Measurements from ENCODE around the gene CHST11. TPM values are rescaled to one million over a fixed set of nuclear protein-coding genes. Genes with fewer than 3 reads are reported as not detected.
A peak's percentile ranks its signal among the peaks of the same experiment; 100 is the strongest.

CHST11 gene
- total RNA-seq, 4 donors from 2014 or later, result 5.7 to 15.7 (median 7.1) TPM

DNA sequence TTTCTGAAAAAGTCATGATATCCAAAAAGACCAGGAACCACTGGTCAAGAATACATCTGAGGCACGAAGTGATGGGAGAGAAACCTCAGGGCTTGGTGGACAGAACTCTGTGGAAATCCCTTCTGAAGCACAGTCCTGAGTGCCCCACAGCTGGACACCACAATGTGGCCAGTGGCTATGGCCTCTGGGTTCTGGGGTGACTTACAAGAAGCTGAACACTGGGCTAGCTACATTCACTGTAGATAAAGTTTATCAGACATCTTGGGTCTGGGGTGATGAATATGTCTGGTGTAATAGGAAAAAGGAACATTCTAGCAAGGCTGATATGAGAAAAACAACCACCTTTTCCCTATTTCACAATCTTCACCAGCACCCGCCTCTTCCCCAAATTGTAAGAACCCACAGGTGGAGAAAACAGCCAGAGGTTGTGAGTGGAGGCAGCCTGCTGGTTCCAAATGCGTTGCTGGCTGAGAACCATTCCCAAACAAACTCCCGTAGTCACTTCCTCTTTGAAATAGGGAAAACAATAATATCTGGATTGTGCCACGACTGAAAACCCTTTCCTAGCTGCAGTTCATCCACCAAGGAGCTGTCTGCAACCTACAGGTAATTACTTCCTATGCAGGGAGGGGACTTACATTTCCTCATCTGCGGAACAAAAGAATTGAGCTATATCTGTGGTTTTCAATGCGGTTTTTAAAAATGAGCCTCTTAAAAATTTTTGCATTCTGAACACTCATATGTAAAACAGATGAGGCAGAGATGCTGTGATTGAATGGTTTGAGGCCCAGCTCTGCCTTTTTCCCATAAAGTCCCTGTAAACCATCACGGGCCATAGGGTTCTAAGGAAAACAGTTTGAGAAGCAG, 307.7 kb downstream of the CHST11 start:
- H3K27me3 ChIP-seq, result no peaks in the 10 kb centered on the region
- intact Hi-C loops (cut with DNase I), result no loop called here
- no peaks in the 10 kb centered on the region for H3K9me3 ChIP-seq
- WGBS, result 77% methylated on average over 8 of the region's 8 CpGs
- H3K36me3 ChIP-seq, result no peaks in the 10 kb centered on the region
- peak; percentile 70 for DNase-seq (ENCODE audit: extremely low spot score)
- H3K4me3 ChIP-seq, result no peak overlapping the region
- no peak overlapping the region for H3K27ac ChIP-seq (replicated peaks in 1 of 4)
- H3K4me1 ChIP-seq, result no peaks in the 10 kb centered on the region
- no peak for TF ChIP-seq POLR2A (IDR thresholded peaks at IDR 0.05; ENCODE audit: low read depth)
- no peak for TF ChIP-seq POLR2AphosphoS5 (IDR thresholded peaks at IDR 0.05)
- no peak for TF ChIP-seq EP300 (IDR thresholded peaks at IDR 0.05)
- TF ChIP-seq, protein P1, sequence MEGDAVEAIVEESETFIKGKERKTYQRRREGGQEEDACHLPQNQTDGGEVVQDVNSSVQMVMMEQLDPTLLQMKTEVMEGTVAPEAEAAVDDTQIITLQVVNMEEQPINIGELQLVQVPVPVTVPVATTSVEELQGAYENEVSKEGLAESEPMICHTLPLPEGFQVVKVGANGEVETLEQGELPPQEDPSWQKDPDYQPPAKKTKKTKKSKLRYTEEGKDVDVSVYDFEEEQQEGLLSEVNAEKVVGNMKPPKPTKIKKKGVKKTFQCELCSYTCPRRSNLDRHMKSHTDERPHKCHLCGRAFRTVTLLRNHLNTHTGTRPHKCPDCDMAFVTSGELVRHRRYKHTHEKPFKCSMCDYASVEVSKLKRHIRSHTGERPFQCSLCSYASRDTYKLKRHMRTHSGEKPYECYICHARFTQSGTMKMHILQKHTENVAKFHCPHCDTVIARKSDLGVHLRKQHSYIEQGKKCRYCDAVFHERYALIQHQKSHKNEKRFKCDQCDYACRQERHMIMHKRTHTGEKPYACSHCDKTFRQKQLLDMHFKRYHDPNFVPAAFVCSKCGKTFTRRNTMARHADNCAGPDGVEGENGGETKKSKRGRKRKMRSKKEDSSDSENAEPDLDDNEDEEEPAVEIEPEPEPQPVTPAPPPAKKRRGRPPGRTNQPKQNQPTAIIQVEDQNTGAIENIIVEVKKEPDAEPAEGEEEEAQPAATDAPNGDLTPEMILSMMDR (IDR thresholded peaks at IDR 0.05), result no peak

DNA sequence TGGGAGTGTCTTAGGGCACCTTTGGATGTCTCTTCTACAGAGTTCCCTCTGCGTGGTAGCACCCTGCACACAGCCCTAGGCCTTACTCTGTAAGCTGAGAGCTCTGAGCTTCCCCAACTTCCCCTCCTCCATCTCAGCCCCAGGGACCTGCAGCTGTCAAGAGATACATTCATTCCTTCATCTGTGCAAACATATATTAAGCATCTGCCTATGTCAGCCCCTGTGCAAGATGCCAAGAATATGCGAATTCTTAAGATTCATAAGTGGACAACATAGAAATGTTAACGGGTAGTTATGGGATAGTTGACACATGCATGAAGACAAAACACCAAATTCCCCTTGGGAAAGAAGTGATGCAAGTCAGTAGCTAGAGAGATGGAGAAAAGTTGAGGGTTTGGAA, 310.5 kb downstream of the CHST11 start:
- WGBS, result 90% methylated on average over 3 of the region's 3 CpGs
- no peak overlapping the region for H3K4me3 ChIP-seq
- H3K27me3 ChIP-seq, result no peaks in the 10 kb centered on the region
- intact Hi-C loops (cut with DNase I), result no loop called here
- H3K9me3 ChIP-seq, result peaks cover 0 to 9% (median 7%) of the 10 kb centered on the region in 4 donors
- no peaks in the 10 kb centered on the region for H3K36me3 ChIP-seq
- no peak for DNase-seq (ENCODE audit: extremely low spot score)
- TF ChIP-seq POLR2AphosphoS5 (IDR thresholded peaks at IDR 0.05) (no peak), POLR2A (IDR thresholded peaks at IDR 0.05; ENCODE audit: low read depth) (no peak), EP300 (IDR thresholded peaks at IDR 0.05) (no peak)
- TF ChIP-seq, protein P1 (IDR thresholded peaks at IDR 0.05), result no peak
- no peak overlapping the region for H3K27ac ChIP-seq (replicated peaks in 1 of 4)
- H3K4me1 ChIP-seq, result no peaks in the 10 kb centered on the region

- intact Hi-C loops (cut with DNase I), result no loop called here
- DNase-seq (ENCODE audit: extremely low spot score), result no peak
- TF ChIP-seq POLR2A (IDR thresholded peaks at IDR 0.05; ENCODE audit: low read depth) (no peak), EP300 (IDR thresholded peaks at IDR 0.05) (no peak), POLR2AphosphoS5 (IDR thresholded peaks at IDR 0.05) (no peak)
- TF ChIP-seq, protein P1 (IDR thresholded peaks at IDR 0.05), result no peak
- Histone ChIP-seq H3K9me3 (peaks cover 0 to 16% (median 14%) of the 10 kb centered on the region in 4 donors), H3K27ac (replicated peaks in 1 of 4) (no peak overlapping the region), H3K4me3 (no peak overlapping the region), H3K36me3 (no peaks in the 10 kb centered on the region), H3K4me1 (no peaks in the 10 kb centered on the region), H3K27me3 (no peaks in the 10 kb centered on the region)
These were observed 311.3 kb downstream of the CHST11 start for GRCh38 chr12:104768033-104768432.

DNA sequence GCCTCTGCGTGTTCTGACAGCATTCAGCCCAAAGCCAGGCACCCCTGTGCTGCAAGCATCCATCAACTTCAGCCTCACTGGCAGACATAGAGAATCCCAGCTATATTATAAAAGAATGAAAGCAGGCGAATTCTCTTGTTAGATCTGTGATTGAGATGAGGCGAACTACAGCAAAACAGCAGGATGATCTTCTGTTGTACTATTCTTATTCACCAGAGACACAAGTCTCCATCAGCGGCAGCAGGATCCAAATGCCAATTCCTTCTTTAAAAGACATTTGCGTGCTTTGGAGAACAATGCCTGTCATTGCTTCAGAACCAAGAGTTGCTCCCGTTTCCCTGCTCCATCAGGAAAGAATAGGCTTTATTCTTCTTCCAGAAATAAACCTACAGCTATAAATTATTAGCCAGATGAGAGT, 312.4 kb downstream of the CHST11 start:
- Histone ChIP-seq H3K27me3 (no peaks in the 10 kb centered on the region), H3K27ac (replicated peaks in 1 of 4) (no peak overlapping the region), H3K4me1 (no peaks in the 10 kb centered on the region), H3K4me3 (no peak overlapping the region), H3K36me3 (no peaks in the 10 kb centered on the region), H3K9me3 (peaks cover 0 to 21% (median 17%) of the 10 kb centered on the region in 4 donors)
- DNase-seq (ENCODE audit: extremely low spot score), result peak; percentile 53
- no peak for TF ChIP-seq POLR2AphosphoS5 (IDR thresholded peaks at IDR 0.05)
- TF ChIP-seq EP300 (IDR thresholded peaks at IDR 0.05), result no peak
- TF ChIP-seq, protein P1 (IDR thresholded peaks at IDR 0.05), result no peak
- no peak for TF ChIP-seq POLR2A (IDR thresholded peaks at IDR 0.05; ENCODE audit: low read depth)
- 68% methylated on average over 6 of the region's 6 CpGs for WGBS
- intact Hi-C loops (cut with DNase I), result no loop called here

Measured in esophagus muscularis mucosa (tissue), 4 donors.